Activated naive CD8-positive, alpha-beta T cell treated with anti-CD3 and anti-CD28 coated beads for 36 hours (primary cell): ENCODE results near the gene HOXC9. TPM values are rescaled to one million over a fixed set of nuclear protein-coding genes. Genes with fewer than 3 reads are reported as not detected.

ENCODE experiments used
- DNase-seq: peaks from one replicate; pipeline ENCODE4 v3.0.0; 2021
- H3K27ac Mint-ChIP-seq: one replicate; pipeline ENCODE4 v1.8.0; 2022; ENCODE audit warnings: mild to moderate bottlenecking, moderate library complexity, mixed read lengths
- H3K27me3 Mint-ChIP-seq: one replicate; pipeline ENCODE4 v1.8.0; 2022; ENCODE audit warnings: mild to moderate bottlenecking, mixed read lengths
- H3K36me3 Mint-ChIP-seq: one replicate; pipeline ENCODE4 v1.8.0; 2021; ENCODE audit warnings: mild to moderate bottlenecking, mixed read lengths
- H3K4me1 Mint-ChIP-seq: one replicate; pipeline ENCODE4 v1.8.0; 2021; ENCODE audit warnings: mixed read lengths
- H3K4me3 Mint-ChIP-seq: one replicate; pipeline ENCODE4 v1.8.0; 2022; ENCODE audit warnings: mild to moderate bottlenecking, moderate library complexity, mixed read lengths
- H3K9me3 Mint-ChIP-seq: one replicate; pipeline ENCODE4 v1.8.0; 2022; ENCODE audit warnings: mixed read lengths
- total RNA-seq, 2 experiments: library from RNA; stranded (reverse); gene quantifications; one replicate each; pipeline ENCODE4 v1.2.3, GENCODE V29; 2021

The HOXC9 gene
- total RNA-seq, 2 experiments from 2014 or later: not detected

- no peaks in the 10 kb centered on the region for H3K36me3 Mint-ChIP-seq
- no peak overlapping the region for H3K27ac Mint-ChIP-seq
- H3K4me1 Mint-ChIP-seq: peaks cover 29% of the 10 kb centered on the region
Observed at GRCh38 chr12:54025499-54026405, 25.8 kb downstream of the HOXC9 start.

GRCh38 chr12:54026640-54027441, 26.9 kb downstream of the HOXC9 start:
- no peak overlapping the region for H3K27ac Mint-ChIP-seq
- H3K4me1 Mint-ChIP-seq: peaks cover 23% of the 10 kb centered on the region
- H3K27me3 Mint-ChIP-seq: peaks cover 98% of the 10 kb centered on the region
- no peak overlapping the region for H3K4me3 Mint-ChIP-seq
- no peak for DNase-seq
- no peaks in the 10 kb centered on the region for H3K36me3 Mint-ChIP-seq
- H3K9me3 Mint-ChIP-seq: no peaks in the 10 kb centered on the region

More at GRCh38 chr12:54025499-54026405, 25.8 kb downstream of the HOXC9 start:
- H3K9me3 Mint-ChIP-seq: no peaks in the 10 kb centered on the region
- H3K4me3 Mint-ChIP-seq: no peak overlapping the region
- H3K27me3 Mint-ChIP-seq: peaks cover 98% of the 10 kb centered on the region
- no peak for DNase-seq

GRCh38 chr12:54027442-54027786, 27.5 kb downstream of the HOXC9 start:
- Mint-ChIP-seq H3K27ac (no peak overlapping the region), H3K4me3 (no peak overlapping the region), H3K27me3 (peaks cover 98% of the 10 kb centered on the region), H3K9me3 (no peaks in the 10 kb centered on the region), H3K4me1 (peaks cover 26% of the 10 kb centered on the region), H3K36me3 (no peaks in the 10 kb centered on the region)
- no peak for DNase-seq

GRCh38 chr12:54028314-54029201, 28.6 kb downstream of the HOXC9 start, which contains the start of gene HOXC6:
TSS of gene HOXC6 (plus strand) at chr12:54028440. CDS start at chr12:54028522, 82 bp downstream.
- Mint-ChIP-seq H3K9me3 (no peaks in the 10 kb centered on the region), H3K27ac (no peak within 1 kb of the TSS), H3K4me3 (peak within 1 kb of the TSS; percentile 6), H3K4me1 (peaks cover 33% of the 10 kb centered on the region), H3K27me3 (peaks cover 98% of the 10 kb centered on the region), H3K36me3 (no peaks in the 10 kb centered on the region)
- DNase-seq: no peak

GRCh38 chr12:54029529-54030441, 29.8 kb downstream of the HOXC9 start:
- Mint-ChIP-seq H3K4me3 (no peak overlapping the region), H3K36me3 (no peaks in the 10 kb centered on the region), H3K4me1 (peaks cover 36% of the 10 kb centered on the region), H3K9me3 (no peaks in the 10 kb centered on the region), H3K27me3 (peaks cover 97% of the 10 kb centered on the region), H3K27ac (no peak overlapping the region)
- no peak for DNase-seq

GRCh38 chr12:54030442-54030801, 30.5 kb downstream of the HOXC9 start:
- peaks cover 39% of the 10 kb centered on the region for H3K4me1 Mint-ChIP-seq
- peaks cover 97% of the 10 kb centered on the region for H3K27me3 Mint-ChIP-seq
- DNase-seq: no peak
- H3K9me3 Mint-ChIP-seq: no peaks in the 10 kb centered on the region
- no peak overlapping the region for H3K4me3 Mint-ChIP-seq
- H3K36me3 Mint-ChIP-seq: no peaks in the 10 kb centered on the region
- H3K27ac Mint-ChIP-seq: no peak overlapping the region

GRCh38 chr12:54030889-54031471, 31.0 kb downstream of the HOXC9 start:
- no peak for DNase-seq
- H3K27me3 Mint-ChIP-seq: peaks cover 97% of the 10 kb centered on the region
- H3K27ac Mint-ChIP-seq: no peak overlapping the region
- H3K4me3 Mint-ChIP-seq: no peak overlapping the region
- no peaks in the 10 kb centered on the region for H3K9me3 Mint-ChIP-seq
- peaks cover 37% of the 10 kb centered on the region for H3K4me1 Mint-ChIP-seq
- no peaks in the 10 kb centered on the region for H3K36me3 Mint-ChIP-seq

- H3K27ac Mint-ChIP-seq: no peak overlapping the region
- H3K4me3 Mint-ChIP-seq: no peak overlapping the region
- no peaks in the 10 kb centered on the region for H3K9me3 Mint-ChIP-seq
- H3K36me3 Mint-ChIP-seq: no peaks in the 10 kb centered on the region
- peaks cover 35% of the 10 kb centered on the region for H3K4me1 Mint-ChIP-seq
- no peak for DNase-seq
- H3K27me3 Mint-ChIP-seq: peaks cover 96% of the 10 kb centered on the region
Observed at GRCh38 chr12:54031480-54031879, 31.5 kb downstream of the HOXC9 start.

GRCh38 chr12:54032086-54032619, 32.2 kb downstream of the HOXC9 start:
- Mint-ChIP-seq H3K4me1 (peaks cover 32% of the 10 kb centered on the region), H3K27me3 (peaks cover 96% of the 10 kb centered on the region), H3K4me3 (no peak overlapping the region), H3K9me3 (no peaks in the 10 kb centered on the region), H3K36me3 (no peaks in the 10 kb centered on the region), H3K27ac (no peak overlapping the region)
- no peak for DNase-seq

GRCh38 chr12:54032627-54033100, 32.7 kb downstream of the HOXC9 start, which contains the start of gene HOXC5:
TSS of gene HOXC5 (plus strand) at chr12:54033050. CDS start at chr12:54033123, 73 bp downstream.
- H3K27ac Mint-ChIP-seq: no peak within 1 kb of the TSS
- H3K9me3 Mint-ChIP-seq: no peaks in the 10 kb centered on the region
- peak; percentile 54 for DNase-seq
- H3K27me3 Mint-ChIP-seq: peaks cover 96% of the 10 kb centered on the region
- peaks cover 30% of the 10 kb centered on the region for H3K4me1 Mint-ChIP-seq
- no peaks in the 10 kb centered on the region for H3K36me3 Mint-ChIP-seq
- H3K4me3 Mint-ChIP-seq: peak within 1 kb of the TSS; percentile 56

GRCh38 chr12:54033106-54033979, 33.4 kb downstream of the HOXC9 start:
- Mint-ChIP-seq H3K27ac (no peak overlapping the region), H3K27me3 (peaks cover 96% of the 10 kb centered on the region), H3K4me1 (peaks cover 28% of the 10 kb centered on the region), H3K9me3 (no peaks in the 10 kb centered on the region), H3K36me3 (no peaks in the 10 kb centered on the region), H3K4me3 (peak overlapping the region; percentile 56)
- DNase-seq: peak; percentile 32

GRCh38 chr12:54033980-54034784, 34.2 kb downstream of the HOXC9 start:
- no peaks in the 10 kb centered on the region for H3K36me3 Mint-ChIP-seq
- no peak for DNase-seq
- H3K27ac Mint-ChIP-seq: no peak overlapping the region
- H3K4me1 Mint-ChIP-seq: peaks cover 24% of the 10 kb centered on the region
- no peaks in the 10 kb centered on the region for H3K9me3 Mint-ChIP-seq
- H3K27me3 Mint-ChIP-seq: peaks cover 96% of the 10 kb centered on the region
- H3K4me3 Mint-ChIP-seq: peak overlapping the region; percentile 42
